Hepatocyte (in vitro differentiated cells): Measurements from ENCODE around the gene ADGRL3.

Experiments
- EZH2 ChIP-seq: fragments of 200-600 bp; sonication (generic); IDR thresholded peaks from 2 replicates; pipeline ENCODE4 v1.6.1; 2016; ENCODE audit warnings: antibody characterized with exemption, mild to moderate bottlenecking, borderline replicate concordance
- TF ChIP-seq, protein P1 (sequence below): fragments of 200-600 bp; sonication (generic); IDR thresholded peaks from 2 replicates; pipeline ENCODE4 v1.5.1; 2016; ENCODE audit warnings: antibody characterized with exemption, mild to moderate bottlenecking; ENCODE audit not compliant: poor library complexity

GRCh38 chr4:61543976-61544375 is 343.9 kb downstream of the ADGRL3 start:
- TF ChIP-seq, protein P1, sequence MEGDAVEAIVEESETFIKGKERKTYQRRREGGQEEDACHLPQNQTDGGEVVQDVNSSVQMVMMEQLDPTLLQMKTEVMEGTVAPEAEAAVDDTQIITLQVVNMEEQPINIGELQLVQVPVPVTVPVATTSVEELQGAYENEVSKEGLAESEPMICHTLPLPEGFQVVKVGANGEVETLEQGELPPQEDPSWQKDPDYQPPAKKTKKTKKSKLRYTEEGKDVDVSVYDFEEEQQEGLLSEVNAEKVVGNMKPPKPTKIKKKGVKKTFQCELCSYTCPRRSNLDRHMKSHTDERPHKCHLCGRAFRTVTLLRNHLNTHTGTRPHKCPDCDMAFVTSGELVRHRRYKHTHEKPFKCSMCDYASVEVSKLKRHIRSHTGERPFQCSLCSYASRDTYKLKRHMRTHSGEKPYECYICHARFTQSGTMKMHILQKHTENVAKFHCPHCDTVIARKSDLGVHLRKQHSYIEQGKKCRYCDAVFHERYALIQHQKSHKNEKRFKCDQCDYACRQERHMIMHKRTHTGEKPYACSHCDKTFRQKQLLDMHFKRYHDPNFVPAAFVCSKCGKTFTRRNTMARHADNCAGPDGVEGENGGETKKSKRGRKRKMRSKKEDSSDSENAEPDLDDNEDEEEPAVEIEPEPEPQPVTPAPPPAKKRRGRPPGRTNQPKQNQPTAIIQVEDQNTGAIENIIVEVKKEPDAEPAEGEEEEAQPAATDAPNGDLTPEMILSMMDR, result no peak
- TF ChIP-seq EZH2, result no peak
